Ovary (tissue), 9 donors: Measurements from ENCODE around the gene IL36G. TPM values are rescaled to one million over a fixed set of nuclear protein-coding genes. Genes with fewer than 3 reads are reported as not detected.

ENCODE experiments used
- DNase-seq, 5 donors: peaks; one replicate each; pipeline ENCODE4 v3.0.0-alpha.2; 2019 to 2020
- H3K27ac ChIP-seq, 2 donors: fragments of 200-600 bp; one replicate each; pipeline versions ENCODE4 v1.5.1 to v1.8.0; 2019 to 2022
- H3K27me3 ChIP-seq: fragments of 200-600 bp; one replicate; pipeline ENCODE4 v1.8.0; 2022
- H3K36me3 ChIP-seq: fragments of 200-600 bp; sonication (generic); one replicate; pipeline ENCODE4 v1.5.1; 2019
- H3K4me1 ChIP-seq: one replicate; pipeline ENCODE4 v1.8.1; 2013; ENCODE audit warnings: mild to moderate bottlenecking, moderate library complexity; ENCODE audit not compliant: insufficient read depth
- H3K4me3 ChIP-seq: fragments of 200-600 bp; sonication (generic); one replicate; pipeline ENCODE4 v1.5.1; 2017
- H3K9me3 ChIP-seq, 2 donors: fragments of 200-600 bp in 1 of 2; sonication (generic) in 1 of 2; one replicate each; pipeline versions ENCODE4 v1.5.1 to v1.8.1; 2013 to 2019; ENCODE audit warnings: mild to moderate bottlenecking in 1 of 2, moderate library complexity in 1 of 2
- EP300 ChIP-seq: sonication (generic); formaldehyde crosslinking; IDR thresholded peaks from one replicate; pipeline ENCODE4 v1.6.1; 2017; ENCODE audit warnings: antibody characterized with exemption
- POLR2A ChIP-seq: fragments of 450-650 bp; IDR thresholded peaks from one replicate; pipeline ENCODE4 v1.6.1; 2017; ENCODE audit warnings: antibody characterized with exemption, mild to moderate bottlenecking, moderate library complexity
- WGBS, 3 donors: extraction: QIAGEN DNeasy Blood & Tissue Kit in 1 of 3; methylation state at CpG; one replicate each; pipeline versions ENCODE4 v1.1.5 to v1.1.7; 2013 to 2017; 5-methylcytosine and 5-hydroxymethylcytosine counted together
- intact Hi-C, 4 donors: fragments of 100-400 bp; cut with DNase I; formaldehyde crosslinking; loops; one replicate each; pipeline versions ENCODE4 v1.11.0 to v1.15.1; 2022 to 2023
- polyA plus RNA-seq, 2 donors: library from polyadenylated mRNA; stranded (reverse); fragments of 200-250 nt in 1 of 2; fragments of 350-450 nt in 1 of 2; fragmentation: Illumina TruSeq in 1 of 2; extraction: RNeasy Lipid Tissue Mini Kit (QIAGEN cat#74804) in 1 of 2; gene quantifications; one replicate each; pipeline ENCODE4 v1.2.3, GENCODE V29; 2013 to 2014
- total RNA-seq, 7 donors: library from RNA; depleted of rRNA in 2 of 7; stranded (reverse); fragments of >200 nt in 2 of 7; fragmentation: NEBNext Ultra II Directional in 3 of 7; extraction: Animal tissue kit (Norgen Biotek cat#: 25700) in 3 of 7; gene quantifications; one replicate each; pipeline versions ENCODE4 v1.1.0 to v1.2.4, GENCODE V29; 2016 to 2023
- TF ChIP-seq, protein P1 (sequence below), 3 donors: fragments of 450-650 bp in 2 of 3; fragments of 200-600 bp in 1 of 3; IDR thresholded peaks; one replicate each; pipeline versions ENCODE4 v1.5.1 to v1.8.0; 2016 to 2022; ENCODE audit warnings: antibody characterized with exemption in 3 of 3, mild to moderate bottlenecking in 1 of 3
- donor health status: DM: no; HTN: no; CAD: no; lungs with moderate emphysema.
- donor health status: DM: no; HTN: no; CAD: no.
- donor health status: Bipolar disorder and iron deficiency.
- donor health status: DM: yes; HTN: yes; CAD: no.
- donor health status: DM: no; HTN: no; CAD: no.
- donor health status: DM: yes; HTN: yes; CAD: no.

The IL36G gene
- total and polyA plus RNA-seq, 9 donors: not detected

DNA sequence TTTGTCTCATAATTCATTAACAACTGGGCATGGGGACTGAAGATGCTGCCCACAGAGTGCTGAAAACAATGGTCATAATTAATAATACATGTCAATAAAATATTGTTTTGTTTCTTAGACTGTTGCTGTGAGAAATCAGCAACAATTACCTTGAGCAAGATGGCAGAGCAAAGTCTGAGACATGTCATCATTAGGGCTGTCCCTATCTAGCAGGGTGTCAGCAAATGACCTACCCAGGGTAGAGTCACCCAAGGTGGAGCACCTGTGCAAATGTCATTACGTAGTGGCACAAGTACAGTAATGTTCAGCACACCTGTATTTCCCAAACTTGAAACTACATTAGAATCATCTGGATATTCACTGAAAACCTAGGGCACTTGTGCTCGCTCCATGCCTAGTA, 16.8 kb downstream of the IL36G start:
- H3K4me3 ChIP-seq: no peak overlapping the region
- H3K36me3 ChIP-seq: no peaks in the 10 kb centered on the region
- TF ChIP-seq, protein P1, sequence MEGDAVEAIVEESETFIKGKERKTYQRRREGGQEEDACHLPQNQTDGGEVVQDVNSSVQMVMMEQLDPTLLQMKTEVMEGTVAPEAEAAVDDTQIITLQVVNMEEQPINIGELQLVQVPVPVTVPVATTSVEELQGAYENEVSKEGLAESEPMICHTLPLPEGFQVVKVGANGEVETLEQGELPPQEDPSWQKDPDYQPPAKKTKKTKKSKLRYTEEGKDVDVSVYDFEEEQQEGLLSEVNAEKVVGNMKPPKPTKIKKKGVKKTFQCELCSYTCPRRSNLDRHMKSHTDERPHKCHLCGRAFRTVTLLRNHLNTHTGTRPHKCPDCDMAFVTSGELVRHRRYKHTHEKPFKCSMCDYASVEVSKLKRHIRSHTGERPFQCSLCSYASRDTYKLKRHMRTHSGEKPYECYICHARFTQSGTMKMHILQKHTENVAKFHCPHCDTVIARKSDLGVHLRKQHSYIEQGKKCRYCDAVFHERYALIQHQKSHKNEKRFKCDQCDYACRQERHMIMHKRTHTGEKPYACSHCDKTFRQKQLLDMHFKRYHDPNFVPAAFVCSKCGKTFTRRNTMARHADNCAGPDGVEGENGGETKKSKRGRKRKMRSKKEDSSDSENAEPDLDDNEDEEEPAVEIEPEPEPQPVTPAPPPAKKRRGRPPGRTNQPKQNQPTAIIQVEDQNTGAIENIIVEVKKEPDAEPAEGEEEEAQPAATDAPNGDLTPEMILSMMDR (IDR thresholded peaks at IDR 0.05): no peak
- TF ChIP-seq EP300 (no peak), POLR2A (no peak)
- no peaks in the 10 kb centered on the region for H3K9me3 ChIP-seq
- H3K4me1 ChIP-seq: no peaks in the 10 kb centered on the region
- intact Hi-C loops: no loop called here
- DNase-seq: no peak
- H3K27ac ChIP-seq: no peak overlapping the region
- no peaks in the 10 kb centered on the region for H3K27me3 ChIP-seq
- 79 to 96% (median 83%) methylated on average over 2 of the region's 2 CpGs for WGBS, 3 donors

DNA sequence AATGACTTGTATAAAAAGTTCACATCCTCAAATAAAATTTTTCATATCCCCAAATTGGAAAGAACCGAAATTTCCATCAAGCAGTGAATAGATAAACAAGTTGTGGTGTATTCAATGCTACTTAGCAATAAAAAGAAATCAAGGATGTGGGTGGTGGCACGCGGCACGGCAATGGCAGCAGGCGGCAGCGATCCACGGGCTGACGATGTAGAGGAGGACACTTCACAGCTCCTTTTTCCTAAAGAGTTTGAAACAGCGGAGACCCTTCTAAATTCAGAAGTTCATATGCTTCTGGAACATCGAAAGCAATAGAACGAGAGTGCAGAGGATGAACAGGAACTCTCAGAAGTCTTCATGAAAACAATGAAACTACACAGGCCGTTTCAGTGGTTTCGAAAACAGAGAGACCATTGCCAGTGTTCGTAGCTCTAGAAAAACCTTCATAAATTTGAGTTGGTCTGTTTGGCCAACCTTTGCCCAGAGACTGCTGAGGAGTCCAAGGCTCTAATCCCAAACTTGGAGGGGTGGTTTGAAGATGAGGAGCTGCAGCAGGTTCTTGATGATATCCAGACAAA, 17.6 kb downstream of the IL36G start:
- no peaks in the 10 kb centered on the region for H3K4me1 ChIP-seq
- no peaks in the 10 kb centered on the region for H3K27me3 ChIP-seq
- H3K9me3 ChIP-seq: no peaks in the 10 kb centered on the region
- no peak for DNase-seq
- H3K4me3 ChIP-seq: no peak overlapping the region
- H3K36me3 ChIP-seq: no peaks in the 10 kb centered on the region
- H3K27ac ChIP-seq: no peak overlapping the region
- intact Hi-C loops: no loop called here
- WGBS, 3 donors: 87% methylated on average over 14 of the region's 14 CpGs
- TF ChIP-seq, protein P1 (IDR thresholded peaks at IDR 0.05): no peak
- no peak for TF ChIP-seq POLR2A
- TF ChIP-seq EP300: no peak

DNA sequence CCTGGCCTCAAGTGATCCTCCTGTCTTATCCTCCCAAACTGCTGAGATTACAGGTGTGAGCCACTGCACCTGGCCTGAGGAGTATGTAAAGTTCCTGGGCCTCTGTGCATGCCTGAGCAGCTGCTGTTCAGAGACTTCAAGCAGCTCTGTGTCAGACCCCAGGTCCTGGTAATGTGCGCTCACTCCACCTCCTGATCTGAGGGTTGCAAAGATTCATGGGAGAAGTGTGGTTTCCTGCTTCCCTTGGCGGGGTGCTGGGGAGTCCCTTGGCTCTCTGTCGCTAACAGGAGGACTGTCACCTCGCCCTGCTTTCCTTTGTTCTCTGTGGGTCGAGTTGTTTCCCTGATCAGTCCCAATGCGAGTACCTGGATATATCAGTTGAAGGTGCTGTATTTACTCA, 18.8 kb downstream of the IL36G start:
- Histone ChIP-seq H3K4me3 (no peak overlapping the region), H3K36me3 (no peaks in the 10 kb centered on the region), H3K27me3 (no peaks in the 10 kb centered on the region), H3K27ac (no peak overlapping the region), H3K4me1 (no peaks in the 10 kb centered on the region), H3K9me3 (no peaks in the 10 kb centered on the region)
- intact Hi-C loops: no loop called here
- DNase-seq: no peak
- no peak for TF ChIP-seq POLR2A
- TF ChIP-seq EP300: no peak
- TF ChIP-seq, protein P1 (IDR thresholded peaks at IDR 0.05): no peak
- WGBS, 3 donors: 60 to 64% (median 64%) methylated on average over 6 of the region's 6 CpGs

DNA sequence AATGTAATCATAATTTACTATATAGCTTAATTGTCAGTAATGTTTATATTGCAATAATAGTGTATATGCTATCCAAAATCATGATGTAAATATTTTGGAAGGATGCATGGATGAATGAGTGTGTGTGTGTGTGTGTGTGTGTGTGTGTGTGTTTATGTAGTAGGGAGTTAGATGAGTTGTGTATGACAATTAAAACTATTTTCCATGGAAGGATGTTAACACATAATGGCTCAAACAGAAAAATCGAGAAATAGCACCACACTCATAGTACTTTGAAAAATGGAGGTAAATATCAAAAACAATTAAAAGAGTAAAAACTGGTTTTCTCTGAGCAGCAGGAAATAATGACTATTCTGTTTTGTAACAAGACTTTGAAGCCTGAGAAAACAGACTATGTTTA, 19.3 kb downstream of the IL36G start:
- TF ChIP-seq EP300: no peak
- TF ChIP-seq, protein P1 (IDR thresholded peaks at IDR 0.05): no peak
- no peak for TF ChIP-seq POLR2A
- WGBS, 3 donors: 68 to 86% (median 82%) methylated on average over 1 of the region's 1 CpG
- intact Hi-C loops: no loop called here
- no peak for DNase-seq
- Histone ChIP-seq H3K9me3 (no peaks in the 10 kb centered on the region), H3K4me3 (no peak overlapping the region), H3K36me3 (no peaks in the 10 kb centered on the region), H3K27me3 (no peaks in the 10 kb centered on the region), H3K4me1 (no peaks in the 10 kb centered on the region), H3K27ac (no peak overlapping the region)
